ENCODE data around the gene BLVRA. TPM values are rescaled to one million over a fixed set of nuclear protein-coding genes. Genes with fewer than 3 reads are reported as not detected.

BLVRA gene
- total RNA-seq, 1 donor from 2014 or later, result 10.2 TPM

DNA sequence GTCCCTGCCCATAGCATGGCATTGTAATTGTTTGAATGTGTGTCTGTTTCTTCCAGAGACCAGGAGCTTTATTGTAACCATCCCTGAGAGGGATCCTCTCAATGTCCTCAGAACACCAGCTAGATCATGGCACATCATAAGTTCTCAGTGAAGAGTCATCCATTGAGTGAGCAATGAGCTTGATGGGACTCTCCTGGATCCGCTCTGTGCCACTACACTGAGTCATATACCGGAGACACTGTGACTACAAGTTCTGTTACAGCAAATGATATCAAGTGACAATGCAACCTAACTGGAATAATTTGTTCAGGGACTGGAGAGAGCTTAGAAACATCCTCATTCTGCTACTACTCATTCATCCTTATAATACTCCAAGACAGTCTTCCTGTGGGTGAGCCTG lies 85.8 kb downstream of the BLVRA start:
- no peaks in the 10 kb centered on the region for H3K27me3 Mint-ChIP-seq
- H3K4me1 Mint-ChIP-seq, result no peaks in the 10 kb centered on the region
- TF ChIP-seq, protein P1, sequence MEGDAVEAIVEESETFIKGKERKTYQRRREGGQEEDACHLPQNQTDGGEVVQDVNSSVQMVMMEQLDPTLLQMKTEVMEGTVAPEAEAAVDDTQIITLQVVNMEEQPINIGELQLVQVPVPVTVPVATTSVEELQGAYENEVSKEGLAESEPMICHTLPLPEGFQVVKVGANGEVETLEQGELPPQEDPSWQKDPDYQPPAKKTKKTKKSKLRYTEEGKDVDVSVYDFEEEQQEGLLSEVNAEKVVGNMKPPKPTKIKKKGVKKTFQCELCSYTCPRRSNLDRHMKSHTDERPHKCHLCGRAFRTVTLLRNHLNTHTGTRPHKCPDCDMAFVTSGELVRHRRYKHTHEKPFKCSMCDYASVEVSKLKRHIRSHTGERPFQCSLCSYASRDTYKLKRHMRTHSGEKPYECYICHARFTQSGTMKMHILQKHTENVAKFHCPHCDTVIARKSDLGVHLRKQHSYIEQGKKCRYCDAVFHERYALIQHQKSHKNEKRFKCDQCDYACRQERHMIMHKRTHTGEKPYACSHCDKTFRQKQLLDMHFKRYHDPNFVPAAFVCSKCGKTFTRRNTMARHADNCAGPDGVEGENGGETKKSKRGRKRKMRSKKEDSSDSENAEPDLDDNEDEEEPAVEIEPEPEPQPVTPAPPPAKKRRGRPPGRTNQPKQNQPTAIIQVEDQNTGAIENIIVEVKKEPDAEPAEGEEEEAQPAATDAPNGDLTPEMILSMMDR (IDR thresholded peaks at IDR 0.05), result no peak
- H3K36me3 Mint-ChIP-seq (ENCODE audit: low read depth), result no peaks in the 10 kb centered on the region
- no peak overlapping the region for H3K4me3 Mint-ChIP-seq
- POLR2A ChIA-PET, result no interaction called here
- no peaks in the 10 kb centered on the region for H3K9me3 Mint-ChIP-seq
- H3K27ac Mint-ChIP-seq, result no peak overlapping the region
- intact Hi-C loops (cut with micrococcal nuclease), result no loop called here
- CTCF ChIA-PET, result no interaction called here
- no peak for ATAC-seq (ENCODE audit: low read depth)
- DNase-seq, result no peak

DNA sequence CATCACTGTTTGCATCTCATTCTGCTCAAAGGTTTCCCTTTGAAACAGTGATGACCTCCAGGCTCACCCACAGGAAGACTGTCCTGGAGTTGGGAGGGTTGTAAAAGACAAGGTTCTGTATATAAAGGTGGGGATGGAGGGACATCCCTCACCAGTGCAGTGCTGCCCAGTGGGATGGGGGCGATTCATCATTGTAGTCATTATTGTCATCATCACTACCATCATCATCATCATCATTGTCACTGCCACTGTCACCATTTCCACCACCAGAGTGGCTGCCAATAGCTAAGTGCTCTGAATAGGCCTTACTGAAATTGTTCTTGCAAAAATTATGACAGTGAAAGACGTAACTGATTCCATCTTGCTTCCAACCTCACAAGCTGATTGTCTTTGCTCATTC lies 86.2 kb downstream of the BLVRA start:
- CTCF ChIA-PET, result no interaction called here
- Mint-ChIP-seq H3K9me3 (no peaks in the 10 kb centered on the region), H3K4me1 (no peaks in the 10 kb centered on the region), H3K36me3 (ENCODE audit: low read depth) (no peaks in the 10 kb centered on the region), H3K27me3 (no peaks in the 10 kb centered on the region), H3K27ac (no peak overlapping the region), H3K4me3 (no peak overlapping the region)
- ATAC-seq (ENCODE audit: low read depth) (no peak), DNase-seq (no peak)
- POLR2A ChIA-PET, result no interaction called here
- intact Hi-C loops (cut with micrococcal nuclease), result no loop called here
- TF ChIP-seq, protein P1 (IDR thresholded peaks at IDR 0.05), result no peak

DNA sequence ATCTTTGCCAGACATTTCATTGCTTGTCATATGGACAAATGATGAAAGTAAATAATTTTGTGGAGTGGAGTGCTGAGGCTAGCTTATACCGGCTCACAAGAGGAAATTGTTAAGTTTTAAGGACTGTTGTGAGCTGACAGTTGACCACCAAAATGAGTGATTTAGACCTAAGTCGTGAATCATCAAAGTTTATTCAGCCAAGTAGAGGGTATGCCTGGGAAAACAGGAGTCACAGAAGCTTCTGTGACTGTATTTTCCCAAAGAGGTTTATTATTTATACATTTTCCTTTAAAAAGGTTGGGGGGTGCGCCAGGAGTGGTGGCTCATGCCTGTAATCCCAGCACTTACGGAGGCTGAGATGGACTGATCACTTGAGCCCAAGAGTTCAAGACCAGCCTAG lies 89.0 kb downstream of the BLVRA start:
- POLR2A ChIA-PET, result no interaction called here
- CTCF ChIA-PET, result no interaction called here

DNA sequence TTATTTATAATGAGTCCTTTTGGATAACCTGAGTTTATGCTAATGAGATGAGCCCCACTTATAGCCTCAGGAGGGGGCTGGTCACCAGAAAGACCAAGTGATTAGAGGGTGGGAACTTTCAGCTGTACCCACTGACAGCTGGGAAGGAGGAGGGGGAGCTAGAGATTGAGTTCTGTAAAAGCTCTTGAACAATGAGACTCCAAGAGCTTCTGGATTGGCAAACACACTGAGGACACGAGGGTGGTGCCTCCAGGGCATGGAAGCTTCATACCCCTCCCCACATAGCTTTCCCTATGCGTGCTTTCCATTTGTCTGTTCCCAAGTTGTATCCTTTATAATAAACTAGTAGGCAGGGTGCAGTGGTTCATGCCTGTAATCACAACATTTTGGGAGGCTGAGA lies 90.6 kb downstream of the BLVRA start:
- ATAC-seq (ENCODE audit: low read depth) (no peak), DNase-seq (no peak)
- no peak overlapping the region for H3K27ac Mint-ChIP-seq
- H3K4me3 Mint-ChIP-seq, result no peak overlapping the region
- H3K4me1 Mint-ChIP-seq, result no peaks in the 10 kb centered on the region
- H3K27me3 Mint-ChIP-seq, result no peaks in the 10 kb centered on the region
- H3K9me3 Mint-ChIP-seq, result no peaks in the 10 kb centered on the region
- no peaks in the 10 kb centered on the region for H3K36me3 Mint-ChIP-seq (ENCODE audit: low read depth)
- TF ChIP-seq, protein P1 (IDR thresholded peaks at IDR 0.05), result no peak
- intact Hi-C loops (cut with micrococcal nuclease), result no loop called here
- ChIA-PET CTCF (no interaction called here), POLR2A (no interaction called here)

More for the DNA sequence above, 89.0 kb downstream of the BLVRA start:
- Mint-ChIP-seq H3K9me3 (no peaks in the 10 kb centered on the region), H3K4me1 (no peaks in the 10 kb centered on the region), H3K36me3 (ENCODE audit: low read depth) (no peaks in the 10 kb centered on the region), H3K27ac (no peak overlapping the region), H3K27me3 (no peaks in the 10 kb centered on the region), H3K4me3 (no peak overlapping the region)
- DNase-seq, result no peak
- intact Hi-C loops (cut with micrococcal nuclease), result no loop called here
- TF ChIP-seq, protein P1 (IDR thresholded peaks at IDR 0.05), result no peak
- no peak for ATAC-seq (ENCODE audit: low read depth)

DNA sequence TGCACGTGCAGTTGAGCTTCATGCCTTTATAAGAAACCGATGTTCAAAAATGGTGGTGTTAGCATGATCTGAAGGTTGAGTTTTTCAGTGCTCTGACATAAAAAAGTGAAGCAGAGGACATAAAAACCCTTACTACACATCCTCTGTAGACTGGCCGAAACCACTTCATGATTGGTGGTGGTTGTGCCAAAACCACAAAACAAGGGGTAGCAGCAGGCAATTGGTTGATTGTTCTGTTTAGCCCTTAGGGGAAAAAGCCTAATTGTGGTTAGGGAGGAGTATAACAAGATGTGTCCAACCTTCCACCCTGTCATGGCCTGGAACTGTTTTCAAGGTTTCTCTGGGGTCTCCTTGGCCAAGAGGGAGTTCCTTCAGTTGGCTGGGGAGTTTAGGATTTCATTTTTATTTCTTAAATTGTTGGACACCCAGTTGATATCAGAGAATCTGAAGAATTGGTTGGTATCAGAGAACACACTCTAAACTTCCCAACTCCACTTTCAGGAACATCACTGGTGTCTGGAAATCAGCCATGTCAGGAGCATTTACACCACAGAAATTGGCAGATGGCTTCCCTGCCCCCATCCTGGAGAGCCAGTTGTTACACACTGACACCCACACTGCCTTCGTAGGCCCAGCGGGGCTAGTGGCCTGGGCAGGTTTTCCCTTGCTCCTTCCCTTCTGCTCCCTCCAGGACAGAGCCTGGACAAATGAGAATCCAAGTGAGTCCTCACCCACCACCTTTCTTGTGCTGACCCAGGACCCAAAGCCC lies 92.1 kb downstream of the BLVRA start:
- CTCF ChIA-PET, result no interaction called here
- no peaks in the 10 kb centered on the region for H3K27me3 Mint-ChIP-seq
- intact Hi-C loops (cut with micrococcal nuclease), result no loop called here
- H3K4me3 Mint-ChIP-seq, result no peak overlapping the region
- ATAC-seq (ENCODE audit: low read depth), result no peak
- H3K27ac Mint-ChIP-seq, result no peak overlapping the region
- no peaks in the 10 kb centered on the region for H3K36me3 Mint-ChIP-seq (ENCODE audit: low read depth)
- POLR2A ChIA-PET, result interaction anchor here (1.3 kb wide), 1 partner anchor 19 kb away, joined by 4 read pairs; the partner anchor contains the start of gene MRPS24
- no peaks in the 10 kb centered on the region for H3K9me3 Mint-ChIP-seq
- TF ChIP-seq, protein P1 (IDR thresholded peaks at IDR 0.05), result no peak
- H3K4me1 Mint-ChIP-seq, result no peaks in the 10 kb centered on the region
- DNase-seq, result no peak
